Thyroid gland (tissue), 4 donors: ENCODE data around the gene C9orf43.
"Not testable (repeated sequence)": the region's sequence is repeated elsewhere in the genome, so short reads cannot be mapped to it uniquely, and the experiment has no call there.

ENCODE experiments used
- POLR2A ChIP-seq, 2 donors: fragments of 450-650 bp; IDR thresholded peaks; one replicate each; pipeline ENCODE4 v1.6.1; 2017; ENCODE audit warnings: antibody characterized with exemption in 2 of 2, mild to moderate bottlenecking in 2 of 2, moderate library complexity in 1 of 2
- TF ChIP-seq, protein P1 (sequence below), 6 experiments: fragments of 200-600 bp in 3 of 6; fragments of 450-650 bp in 3 of 6; sonication (generic) in 3 of 6; IDR thresholded peaks; one replicate each; pipeline ENCODE4 v1.5.1; 2016 to 2019; ENCODE audit warnings: antibody characterized with exemption in 6 of 6, mild to moderate bottlenecking in 2 of 6, inconsistent platforms in 1 of 6, moderate library complexity in 1 of 6

DNA sequence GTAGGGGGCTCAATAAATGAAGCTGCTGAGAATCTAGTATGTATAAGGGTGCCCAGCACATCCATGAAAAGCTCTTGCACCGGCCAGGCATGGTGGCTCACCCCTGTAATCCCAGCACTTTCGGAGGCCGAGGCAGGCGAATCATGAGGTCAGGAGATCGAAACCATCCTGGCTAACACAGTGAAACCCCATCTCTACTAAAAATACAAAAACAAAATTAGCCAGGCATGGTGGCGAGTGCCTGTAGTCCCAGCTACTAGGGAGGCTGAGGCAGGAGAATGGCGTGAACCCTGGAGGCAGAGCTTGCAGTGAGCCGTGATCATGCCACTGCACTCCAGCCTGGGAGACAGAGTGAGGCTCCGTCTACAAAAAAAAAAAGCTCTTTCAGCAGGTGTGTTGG is 4.2 kb upstream of the C9orf43 start:
- TF ChIP-seq, protein P1, sequence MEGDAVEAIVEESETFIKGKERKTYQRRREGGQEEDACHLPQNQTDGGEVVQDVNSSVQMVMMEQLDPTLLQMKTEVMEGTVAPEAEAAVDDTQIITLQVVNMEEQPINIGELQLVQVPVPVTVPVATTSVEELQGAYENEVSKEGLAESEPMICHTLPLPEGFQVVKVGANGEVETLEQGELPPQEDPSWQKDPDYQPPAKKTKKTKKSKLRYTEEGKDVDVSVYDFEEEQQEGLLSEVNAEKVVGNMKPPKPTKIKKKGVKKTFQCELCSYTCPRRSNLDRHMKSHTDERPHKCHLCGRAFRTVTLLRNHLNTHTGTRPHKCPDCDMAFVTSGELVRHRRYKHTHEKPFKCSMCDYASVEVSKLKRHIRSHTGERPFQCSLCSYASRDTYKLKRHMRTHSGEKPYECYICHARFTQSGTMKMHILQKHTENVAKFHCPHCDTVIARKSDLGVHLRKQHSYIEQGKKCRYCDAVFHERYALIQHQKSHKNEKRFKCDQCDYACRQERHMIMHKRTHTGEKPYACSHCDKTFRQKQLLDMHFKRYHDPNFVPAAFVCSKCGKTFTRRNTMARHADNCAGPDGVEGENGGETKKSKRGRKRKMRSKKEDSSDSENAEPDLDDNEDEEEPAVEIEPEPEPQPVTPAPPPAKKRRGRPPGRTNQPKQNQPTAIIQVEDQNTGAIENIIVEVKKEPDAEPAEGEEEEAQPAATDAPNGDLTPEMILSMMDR (IDR thresholded peaks at IDR 0.05): not testable (repeated sequence)
- TF ChIP-seq POLR2A (IDR thresholded peaks at IDR 0.05): not testable (repeated sequence)
